HepG2 (cell line): ENCODE results near the gene DPYSL3. TPM values are rescaled to one million over a fixed set of nuclear protein-coding genes. Genes with fewer than 3 reads are reported as not detected.

Experiments used
- ATAC-seq: fragments of 200-7000 bp; cut with Tn5 transposase; 3 replicates; pipeline ENCODE4 v1.9.1; 2020; ENCODE audit warnings: mild to moderate bottlenecking, moderate library complexity
- BruUV-seq: library from RNA; stranded (reverse); fragments of 400-500 nt; replicated peaks from 2 replicates; lab custom pipeline; 2021; lab: Mats Ljungman, UMichigan
- CTCF ChIA-PET: fragments of 300-600 bp; formaldehyde crosslinking; extraction: SDS; loops from one replicate; lab custom pipeline; 2021; ENCODE audit warnings: low total read pairs, inconsistent platforms, low intra/inter-chr PET ratio; lab: Yijun Ruan, JAX
- POLR2A ChIA-PET: fragments of 350-600 bp; sonication (Branson Sonifier 250); formaldehyde crosslinking; loops from one replicate; lab custom pipeline; 2020; ENCODE audit warnings: antibody characterized with exemption, inconsistent platforms; lab: Yijun Ruan, JAX
- DNase-seq: peaks from one replicate; pipeline ENCODE4 v3.0.0-alpha.2; 2015; ENCODE audit warnings: low spot score
- FAIRE-seq: peaks from 3 replicates; lab custom pipeline; 2011; peaks lifted over from hg19 to GRCh38; lab: Jason Lieb, UNC
- H2AFZ ChIP-seq: one replicate; pipeline ENCODE4 v1.6.1; 2011; ENCODE audit warnings: low read length, inconsistent platforms
- H3K27ac ChIP-seq: fragments of 300-600 bp; 3 replicates; pipeline ENCODE4 v1.8.0; 2011; ENCODE audit warnings: mixed run types, mild to moderate bottlenecking, mixed read lengths, low read length, inconsistent platforms; ENCODE audit not compliant: insufficient read depth; ENCODE audit errors: extremely low read length
- H3K27me3 ChIP-seq, 2 experiments: fragments of 200-600 bp in 1 of 2; 2 replicates in 1 of 2; 3 replicates in 1 of 2; pipeline versions ENCODE4 v1.6.0 to v1.8.0; 2011; ENCODE audit warnings: low read length in 2 of 2, mild to moderate bottlenecking in 2 of 2, moderate library complexity in 2 of 2, inconsistent platforms in 1 of 2; ENCODE audit not compliant: insufficient read depth in 2 of 2, control insufficient read depth in 1 of 2
- H3K36me3 ChIP-seq, 2 experiments: fragments of 200-600 bp in 1 of 2; replicated peaks in 1 of 2; 2 replicates in 1 of 2; 3 replicates in 1 of 2; pipeline versions ENCODE4 v1.5.1 to v1.8.0; 2011; ENCODE audit warnings: low read length in 2 of 2, inconsistent platforms in 1 of 2; ENCODE audit not compliant: insufficient read depth in 2 of 2, control insufficient read depth in 1 of 2
- H3K4me1 ChIP-seq: 2 replicates; pipeline ENCODE4 v1.5.1; 2012; ENCODE audit warnings: low read length, inconsistent platforms; ENCODE audit not compliant: insufficient read depth
- H3K4me2 ChIP-seq: 2 replicates; pipeline ENCODE4 v1.6.0; 2011; ENCODE audit warnings: low read depth, low read length, inconsistent platforms
- H3K4me3 ChIP-seq, 3 experiments: fragments of 200-600 bp in 1 of 3; sonication (generic), shearing (Covaris generic) in 1 of 3; replicated peaks in 1 of 3; 2 replicates each; pipeline ENCODE4 v1.5.1; 2011 to 2016; ENCODE audit warnings: low read length in 3 of 3, inconsistent platforms in 2 of 3, low read depth in 2 of 3, mild to moderate bottlenecking in 2 of 3, control low read depth in 1 of 3, mixed read lengths in 1 of 3; ENCODE audit not compliant: insufficient read depth in 1 of 3
- H3K79me2 ChIP-seq: one replicate; pipeline ENCODE4 v1.6.1; 2011; ENCODE audit warnings: low read length, inconsistent platforms; ENCODE audit not compliant: insufficient read depth
- H3K9ac ChIP-seq: 2 replicates; pipeline ENCODE4 v1.6.0; 2011; ENCODE audit warnings: mild to moderate bottlenecking, low read depth, low read length, inconsistent platforms; ENCODE audit not compliant: insufficient read depth
- H3K9me3 ChIP-seq: 2 replicates; pipeline ENCODE4 v1.5.1; 2012; ENCODE audit warnings: mild to moderate bottlenecking, low read length
- H4K20me1 ChIP-seq: 2 replicates; pipeline ENCODE4 v1.6.0; 2011; ENCODE audit warnings: inconsistent platforms, mild to moderate bottlenecking, low read length, moderate library complexity; ENCODE audit not compliant: insufficient read depth
- ATF7 ChIP-seq, 2 experiments: fragments of 450-650 bp in 1 of 2; sonication (generic) in 1 of 2; formaldehyde crosslinking in 1 of 2; IDR thresholded peaks; 2 replicates each; pipeline versions ENCODE4 v1.4.0 to v1.6.1; 2016 to 2020; ENCODE audit warnings: antibody characterized with exemption in 1 of 2, mild to moderate bottlenecking in 1 of 2, missing genetic modification reagents in 1 of 2
- CENPBD1 ChIP-seq: sonication (generic); formaldehyde crosslinking; IDR thresholded peaks from 2 replicates; pipeline ENCODE4 v1.8.0; 2022; ENCODE audit warnings: missing genetic modification reagents, low read depth, mild to moderate bottlenecking, borderline replicate concordance
- CREB1 ChIP-seq, 2 experiments: fragments of 450-650 bp in 1 of 2; IDR thresholded peaks; 2 replicates each; pipeline ENCODE4 v1.6.1; 2016 to 2017; ENCODE audit warnings: control low read depth in 1 of 2, mild to moderate bottlenecking in 1 of 2, missing compliant biosample characterization in 1 of 2, missing genetic modification characterization in 1 of 2
- FOXK1 ChIP-seq: sonication (generic); formaldehyde crosslinking; IDR thresholded peaks from 2 replicates; pipeline ENCODE4 v1.4.0; 2020; ENCODE audit warnings: low read depth, missing genetic modification reagents, borderline replicate concordance
- REPIN1 ChIP-seq: sonication (generic); formaldehyde crosslinking; IDR thresholded peaks from 2 replicates; pipeline ENCODE4 v1.8.0; 2022; ENCODE audit warnings: missing genetic modification reagents, low read depth, mild to moderate bottlenecking, borderline replicate concordance
- RORA ChIP-seq: sonication (generic); formaldehyde crosslinking; IDR thresholded peaks from 2 replicates; pipeline ENCODE4 v1.5.0; 2020; ENCODE audit warnings: mild to moderate bottlenecking, missing genetic modification reagents, moderate library complexity
- TRIM24 ChIP-seq: sonication (generic); formaldehyde crosslinking; IDR thresholded peaks from 2 replicates; pipeline ENCODE4 v1.8.0; 2022; ENCODE audit warnings: mild to moderate bottlenecking, missing genetic modification reagents
- ZNF619 ChIP-seq: sonication (generic); formaldehyde crosslinking; IDR thresholded peaks from 2 replicates; pipeline ENCODE4 v1.4.0; 2020; ENCODE audit warnings: mild to moderate bottlenecking, missing genetic modification reagents
- ZNF646 ChIP-seq: sonication (generic); formaldehyde crosslinking; IDR thresholded peaks from 2 replicates; pipeline ENCODE4 v1.9.0; 2021; ENCODE audit warnings: mild to moderate bottlenecking, missing genetic modification reagents
- WGBS: methylation state at CpG from one replicate; pipeline ENCODE4 v1.1.6; 2017; ENCODE audit warnings: low lambda C conversion rate; 5-methylcytosine and 5-hydroxymethylcytosine counted together
- in situ Hi-C: cut with HindIII; loops from 2 replicates; pipeline ENCODE4 v1.10.0; 2017; ENCODE audit warnings: low pct_unique_long_range_greater_than_20kb; ENCODE audit not compliant: extremely low pct_ligation_motif_present
- intact Hi-C: fragments of 100-400 bp; cut with micrococcal nuclease; formaldehyde crosslinking; loops from one replicate; pipeline ENCODE4 v1.10.0; 2022; ENCODE audit not compliant: unreplicated experiment
- polyA plus RNA-seq, 8 experiments: library from polyadenylated mRNA; depleted of rRNA in 3 of 8; stranded (reverse) in 7 of 8; unstranded in 1 of 8; fragments of >200 nt; fragmentation: Illumina TruSeq in 4 of 8; extraction: Trizol in 4 of 8; gene quantifications; 2 replicates each; pipeline versions ENCODE4 v1.2.1 to v1.2.3, GENCODE V29; 2011 to 2016; ENCODE audit warnings: low read depth in 4 of 8, missing spikeins in 1 of 8, mixed read lengths in 1 of 8; ENCODE audit not compliant: insufficient read depth in 1 of 8
- total RNA-seq, 5 experiments: library from RNA; depleted of rRNA; stranded (reverse); fragments of >200 nt; fragmentation: Illumina TruSeq; extraction: Trizol; gene quantifications; 2 replicates each; pipeline ENCODE4 v1.2.3, GENCODE V29; 2016; ENCODE audit warnings: low read depth in 1 of 5

Gene DPYSL3
- total and polyA plus RNA-seq, 2 of the 13 experiments (the other 11 are each of a cell fraction or from before 2014, with no cell fraction given), result 0.08 to 0.15 TPM

- intact Hi-C loops, result no loop called here
- POLR2A ChIA-PET, result no interaction called here
Measured at GRCh38 chr5:147411359-147412319, 98.2 kb downstream of the DPYSL3 start.

GRCh38 chr5:147410496-147411358 lies 99.1 kb downstream of the DPYSL3 start:
- Histone ChIP-seq H3K27me3 (no peaks in the 10 kb centered on the region), H3K4me3 (no peak overlapping the region), H3K4me2 (no peak overlapping the region), H3K9ac (no peak overlapping the region), H4K20me1 (no peaks in the 10 kb centered on the region), H3K79me2 (no peaks in the 10 kb centered on the region), H3K36me3 (no peaks in the 10 kb centered on the region), H3K27ac (no peak overlapping the region), H2AFZ (no peak overlapping the region), H3K9me3 (no peaks in the 10 kb centered on the region), H3K4me1 (no peaks in the 10 kb centered on the region)
- CTCF ChIA-PET, result no interaction called here
- POLR2A ChIA-PET, result no interaction called here
- no TSS peak for BruUV-seq
- no peak for DNase-seq
- no peak for FAIRE-seq
- 38% methylated on average over 8 of the region's 8 CpGs for WGBS
- in situ Hi-C loops, result no loop called here
- intact Hi-C loops, result no loop called here
- ATAC-seq, result no peak
- no peak for TF ChIP-seq TRIM24
- no peak for TF ChIP-seq FOXK1 (CRISPR knock-in tag)
- no peak for TF ChIP-seq ZNF646 (CRISPR knock-in tag)
- TF ChIP-seq RORA, result no peak
- no peak for TF ChIP-seq REPIN1 (CRISPR knock-in tag)

More at GRCh38 chr5:147411359-147412319, 98.2 kb downstream of the DPYSL3 start:
- Histone ChIP-seq H3K4me2 (no peak overlapping the region), H3K79me2 (no peaks in the 10 kb centered on the region), H3K36me3 (no peaks in the 10 kb centered on the region), H3K9ac (no peak overlapping the region), H3K27me3 (no peaks in the 10 kb centered on the region), H4K20me1 (no peaks in the 10 kb centered on the region), H3K4me1 (no peaks in the 10 kb centered on the region), H3K27ac (no peak overlapping the region), H3K9me3 (no peaks in the 10 kb centered on the region), H3K4me3 (no peak overlapping the region), H2AFZ (no peak overlapping the region)
- no peak for ATAC-seq
- CTCF ChIA-PET, result no interaction called here
- in situ Hi-C loops, result no loop called here
- no peak for DNase-seq
- TF ChIP-seq ATF7 (IDR thresholded peaks at IDR 0.05) (peak; percentile 89), ATF7 (CRISPR knock-in tag; IDR thresholded peaks at IDR 0.05) (no peak), CREB1 (IDR thresholded peaks at IDR 0.05) (peak; percentile 46; the same call in 1 of the 2 replicates), CREB1 (CRISPR knock-in tag; IDR thresholded peaks at IDR 0.05) (no peak), ZNF619 (CRISPR knock-in tag) (no peak), CENPBD1 (CRISPR knock-in tag) (no peak)
- WGBS, result 9% methylated on average over 8 of the region's 8 CpGs
- FAIRE-seq, result no peak
- no TSS peak for BruUV-seq
